Skeletal muscle tissue (tissue), 4 donors: Measurements from ENCODE around the gene XPO1. TPM values are rescaled to one million over a fixed set of nuclear protein-coding genes. Genes with fewer than 3 reads are reported as not detected.

ENCODE experiments used
- H3K27ac ChIP-seq: one replicate; pipeline ENCODE4 v1.7.0; 2013; ENCODE audit warnings: mild to moderate bottlenecking, low read depth, low read length, inconsistent platforms
- H3K27me3 ChIP-seq, 3 donors: one replicate each; pipeline ENCODE4 v1.7.0; 2013; ENCODE audit warnings: low read length in 3 of 3; ENCODE audit not compliant: control insufficient read depth in 3 of 3, insufficient read depth in 3 of 3
- H3K36me3 ChIP-seq, 3 donors: one replicate each; pipeline ENCODE4 v1.7.0; 2013; ENCODE audit warnings: low read length in 3 of 3; ENCODE audit not compliant: control insufficient read depth in 3 of 3, insufficient read depth in 3 of 3
- H3K4me1 ChIP-seq, 3 donors: one replicate each; pipeline ENCODE4 v1.7.0; 2013; ENCODE audit warnings: low read length in 3 of 3, mild to moderate bottlenecking in 3 of 3; ENCODE audit not compliant: control insufficient read depth in 3 of 3, insufficient read depth in 3 of 3
- H3K4me3 ChIP-seq, 3 donors: one replicate each; pipeline ENCODE4 v1.7.0; 2013; ENCODE audit warnings: low read length in 3 of 3
- H3K9ac ChIP-seq, 3 donors: one replicate each; pipeline ENCODE4 v1.7.0; 2013; ENCODE audit warnings: low read length in 3 of 3, mild to moderate bottlenecking in 3 of 3, moderate library complexity in 2 of 3, low read depth in 1 of 3
- H3K9me3 ChIP-seq, 3 donors: one replicate each; pipeline ENCODE4 v1.7.0; 2013; ENCODE audit warnings: low read length in 3 of 3; ENCODE audit not compliant: control insufficient read depth in 3 of 3
- total RNA-seq: library from RNA; depleted of rRNA; stranded (reverse); fragments of >200 nt; gene quantifications from one replicate; pipeline ENCODE4 v1.2.3, GENCODE V29; 2014
- donor health status: Osteomylitis.

Gene XPO1
- total RNA-seq, 1 donor from 2014 or later = 458 TPM

- no peak overlapping the region for H3K27ac ChIP-seq
- H3K9me3 ChIP-seq = no peaks in the 10 kb centered on the region
- H3K4me3 ChIP-seq = no peak overlapping the region
- H3K9ac ChIP-seq = no peak overlapping the region
- no peaks in the 10 kb centered on the region for H3K36me3 ChIP-seq
- no peaks in the 10 kb centered on the region for H3K27me3 ChIP-seq
- H3K4me1 ChIP-seq = peaks cover 36 to 49% (median 48%) of the 10 kb centered on the region in 3 donors
These were observed 101.0 kb downstream of the XPO1 start for GRCh38 chr2:61437170-61437569.

- H3K9ac ChIP-seq = peak overlapping the region in 1 of 3 donors; percentile 26
- H3K27ac ChIP-seq = peak overlapping the region; percentile 15
- no peaks in the 10 kb centered on the region for H3K27me3 ChIP-seq
- H3K4me3 ChIP-seq = peak overlapping the region in 2 of 3 donors; percentile 52 to 55
- no peaks in the 10 kb centered on the region for H3K36me3 ChIP-seq
- H3K4me1 ChIP-seq = peaks cover 34 to 43% (median 41%) of the 10 kb centered on the region in 3 donors
- no peaks in the 10 kb centered on the region for H3K9me3 ChIP-seq
These were observed 102.1 kb downstream of the XPO1 start for GRCh38 chr2:61436092-61436491.

- H3K27me3 ChIP-seq = no peaks in the 10 kb centered on the region
- H3K36me3 ChIP-seq = no peaks in the 10 kb centered on the region
- peaks cover 33 to 43% (median 39%) of the 10 kb centered on the region in 3 donors for H3K4me1 ChIP-seq
- H3K9me3 ChIP-seq = no peaks in the 10 kb centered on the region
- no peak overlapping the region for H3K9ac ChIP-seq
- no peak overlapping the region for H3K4me3 ChIP-seq
- no peak overlapping the region for H3K27ac ChIP-seq
These were observed 102.9 kb downstream of the XPO1 start for GRCh38 chr2:61435291-61435690.

- H3K9me3 ChIP-seq = no peaks in the 10 kb centered on the region
- H3K9ac ChIP-seq = no peak overlapping the region
- H3K4me1 ChIP-seq = peaks cover 24 to 34% (median 30%) of the 10 kb centered on the region in 3 donors
- no peak overlapping the region for H3K27ac ChIP-seq
- H3K27me3 ChIP-seq = no peaks in the 10 kb centered on the region
- no peaks in the 10 kb centered on the region for H3K36me3 ChIP-seq
- H3K4me3 ChIP-seq = no peak overlapping the region
These were observed 103.8 kb downstream of the XPO1 start for GRCh38 chr2:61434314-61434713.

GRCh38 chr2:61433606-61434005 is 104.5 kb downstream of the XPO1 start:
- no peaks in the 10 kb centered on the region for H3K9me3 ChIP-seq
- no peak overlapping the region for H3K9ac ChIP-seq
- no peaks in the 10 kb centered on the region for H3K36me3 ChIP-seq
- H3K4me1 ChIP-seq = peaks cover 17 to 28% (median 24%) of the 10 kb centered on the region in 3 donors
- H3K4me3 ChIP-seq = no peak overlapping the region
- H3K27ac ChIP-seq = no peak overlapping the region
- no peaks in the 10 kb centered on the region for H3K27me3 ChIP-seq

GRCh38 chr2:61432990-61433389 is 105.2 kb downstream of the XPO1 start:
- Histone ChIP-seq H3K9me3 (no peaks in the 10 kb centered on the region), H3K4me3 (no peak overlapping the region), H3K27me3 (no peaks in the 10 kb centered on the region), H3K27ac (no peak overlapping the region), H3K4me1 (peaks cover 16 to 27% (median 24%) of the 10 kb centered on the region in 3 donors), H3K9ac (no peak overlapping the region), H3K36me3 (no peaks in the 10 kb centered on the region)

- H3K27ac ChIP-seq = no peak overlapping the region
- no peaks in the 10 kb centered on the region for H3K9me3 ChIP-seq
- H3K4me3 ChIP-seq = no peak overlapping the region
- no peak overlapping the region for H3K9ac ChIP-seq
- H3K27me3 ChIP-seq = no peaks in the 10 kb centered on the region
- H3K36me3 ChIP-seq = no peaks in the 10 kb centered on the region
- peaks cover 16 to 30% (median 20%) of the 10 kb centered on the region in 3 donors for H3K4me1 ChIP-seq
These were observed 106.8 kb downstream of the XPO1 start for GRCh38 chr2:61431345-61431744.

Other genes with a start within 250 kb of the XPO1 start
- 108 TPM for gene USP34, start 67.3 kb downstream of the XPO1 start, total RNA-seq